NOMO-1 treated with dmso at 0.1 percent for 144 hours (cell line): ENCODE results near the gene ZGLP1.

Source experiments
- DNase-seq: peaks from one replicate; lab custom pipeline; 2025; ENCODE audit not compliant: unreplicated experiment; lab: John Stamatoyannopoulos, UW

The ZGLP1 gene

GRCh38 chr19:10279737-10280442 lies 29.7 kb downstream of the ZGLP1 start:
- DNase-seq: no peak

GRCh38 chr19:10278935-10279334 lies 30.7 kb downstream of the ZGLP1 start:
- no peak for DNase-seq

GRCh38 chr19:10277795-10278589 lies 31.6 kb downstream of the ZGLP1 start:
- no peak for DNase-seq

- no peak for DNase-seq
Measured at GRCh38 chr19:10274589-10274988, 35.0 kb downstream of the ZGLP1 start.

- no peak for DNase-seq
Measured at GRCh38 chr19:10271543-10272086, 38.0 kb downstream of the ZGLP1 start.

DNA sequence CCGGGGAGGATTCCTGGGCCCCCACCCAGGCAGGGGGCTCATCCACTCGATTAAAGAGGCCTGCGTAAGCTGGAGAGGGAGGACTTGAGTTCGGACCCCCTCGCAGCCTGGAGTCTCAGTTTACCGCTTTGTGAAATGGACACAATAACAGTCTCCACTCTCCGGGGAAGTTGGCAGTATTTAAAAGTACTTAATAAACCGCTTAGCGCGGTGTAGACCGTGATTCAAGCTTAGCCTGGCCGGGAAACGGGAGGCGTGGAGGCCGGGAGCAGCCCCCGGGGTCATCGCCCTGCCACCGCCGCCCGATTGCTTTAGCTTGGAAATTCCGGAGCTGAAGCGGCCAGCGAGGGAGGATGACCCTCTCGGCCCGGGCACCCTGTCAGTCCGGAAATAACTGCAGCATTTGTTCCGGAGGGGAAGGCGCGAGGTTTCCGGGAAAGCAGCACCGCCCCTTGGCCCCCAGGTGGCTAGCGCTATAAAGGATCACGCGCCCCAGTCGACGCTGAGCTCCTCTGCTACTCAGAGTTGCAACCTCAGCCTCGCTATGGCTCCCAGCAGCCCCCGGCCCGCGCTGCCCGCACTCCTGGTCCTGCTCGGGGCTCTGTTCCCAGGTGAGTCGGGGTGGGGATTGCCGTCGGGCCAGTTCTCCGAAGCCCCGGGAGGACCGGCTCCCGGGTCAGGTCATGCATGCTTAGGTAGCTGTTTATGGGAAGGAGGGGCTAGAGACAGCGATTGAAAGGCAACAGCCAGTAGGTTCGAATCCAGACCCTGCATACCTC lies 38.8 kb downstream of the ZGLP1 start, which contains the start of gene ICAM1:
TSS of gene ICAM1 (plus strand) at position 505 of the 779 bp plus-strand sequence. CDS start at position 545, 40 bp downstream.
- peak; percentile 31 for DNase-seq

DNA sequence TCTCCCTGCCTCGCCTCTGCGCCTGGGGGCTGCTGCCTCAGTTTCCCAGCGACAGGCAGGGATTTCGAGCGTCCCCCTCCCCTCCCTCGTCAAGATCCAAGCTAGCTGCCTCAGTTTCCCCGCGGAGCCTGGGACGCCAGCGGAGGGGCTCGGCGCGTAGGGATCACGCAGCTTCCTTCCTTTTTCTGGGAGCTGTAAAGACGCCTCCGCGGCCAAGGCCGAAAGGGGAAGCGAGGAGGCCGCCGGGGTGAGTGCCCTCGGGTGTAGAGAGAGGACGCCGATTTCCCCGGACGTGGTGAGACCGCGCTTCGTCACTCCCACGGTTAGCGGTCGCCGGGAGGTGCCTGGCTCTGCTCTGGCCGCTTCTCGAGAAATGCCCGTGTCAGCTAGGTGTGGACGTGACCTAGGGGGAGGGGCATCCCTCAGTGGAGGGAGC lies 39.4 kb downstream of the ZGLP1 start:
- peak; percentile 60 for DNase-seq

- peak; percentile 36 for DNase-seq
Measured at GRCh38 chr19:10269333-10270179, 40.1 kb downstream of the ZGLP1 start.

DNA sequence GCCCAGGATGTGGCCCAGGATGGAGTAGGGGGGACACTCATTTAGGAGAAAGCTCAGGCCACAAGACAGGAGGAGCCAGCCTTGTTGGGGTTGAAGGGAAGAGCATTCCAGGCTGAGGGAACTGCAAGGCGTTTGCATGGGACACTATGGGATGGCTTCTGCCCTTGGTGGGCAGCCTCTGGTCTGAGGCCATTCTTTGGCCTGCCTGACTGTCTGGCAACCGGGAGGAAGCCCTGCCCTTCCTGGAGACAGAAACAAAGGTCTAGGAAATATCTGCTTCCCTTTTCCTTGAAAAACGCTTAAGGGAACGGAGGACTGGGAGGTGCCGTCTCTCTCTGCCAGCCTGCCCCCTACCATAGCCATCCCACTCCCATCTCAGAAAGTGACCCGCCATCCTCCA lies 41.5 kb downstream of the ZGLP1 start:
- no peak for DNase-seq

DNA sequence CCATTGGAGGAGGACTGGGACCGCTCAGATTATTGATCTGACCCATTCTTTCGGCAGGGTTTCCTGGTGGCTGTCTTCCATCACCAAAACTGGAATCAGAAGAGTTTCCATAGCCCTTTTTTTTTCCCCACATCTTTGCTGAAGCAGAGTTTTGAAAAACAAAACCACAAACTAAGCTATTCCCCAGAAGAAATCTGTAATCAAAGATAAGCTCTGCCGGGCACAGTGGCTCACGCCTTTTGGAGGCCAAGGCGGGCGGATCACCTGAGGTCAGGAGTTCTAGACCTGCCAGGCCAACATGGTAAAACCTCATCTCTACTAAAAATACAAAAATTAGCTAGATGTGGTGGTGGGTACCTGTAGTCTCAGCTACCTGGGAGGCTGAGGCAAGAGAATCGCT lies 42.9 kb downstream of the ZGLP1 start:
- DNase-seq: no peak

GRCh38 chr19:10262771-10263170 lies 46.8 kb downstream of the ZGLP1 start:
- DNase-seq: no peak

GRCh38 chr19:10260141-10260584 lies 49.5 kb downstream of the ZGLP1 start:
- no peak for DNase-seq

DNA sequence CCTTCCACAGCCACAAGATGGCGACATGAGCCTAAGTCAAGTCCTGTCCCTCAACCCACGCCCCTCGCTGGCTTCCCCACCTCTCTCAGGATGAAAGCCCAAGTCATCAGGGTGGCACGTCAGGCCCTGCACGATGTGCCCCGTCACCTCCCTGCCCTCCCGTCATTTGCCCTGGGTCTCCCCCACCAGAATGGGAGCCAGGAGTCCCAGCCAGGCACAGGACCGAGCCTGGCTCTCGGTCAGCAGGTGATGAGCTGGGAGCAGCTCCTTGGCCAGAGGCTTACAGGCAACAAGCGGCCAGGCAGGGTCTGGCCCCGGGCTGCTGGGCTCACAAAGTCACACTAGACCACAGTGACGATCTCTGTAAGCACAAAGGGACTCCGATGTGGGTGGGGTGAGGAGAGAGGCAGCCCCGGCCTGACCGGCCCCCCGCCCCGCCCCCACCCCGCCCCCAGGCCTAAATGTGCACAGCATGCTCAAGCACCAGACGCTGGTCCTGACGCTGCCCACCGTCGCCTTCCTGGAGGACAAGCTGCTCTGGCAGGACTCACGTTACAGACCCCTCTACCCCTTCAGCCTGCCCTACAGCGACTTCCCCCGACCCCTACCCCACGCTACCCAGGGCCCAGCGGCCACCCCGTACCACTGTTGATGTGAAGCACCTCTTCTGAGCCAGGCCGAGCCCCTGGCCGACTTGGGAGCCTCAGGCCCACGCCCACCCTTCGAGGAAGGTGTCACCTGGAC lies 50.3 kb downstream of the ZGLP1 start:
- peak; percentile 62 for DNase-seq

DNA sequence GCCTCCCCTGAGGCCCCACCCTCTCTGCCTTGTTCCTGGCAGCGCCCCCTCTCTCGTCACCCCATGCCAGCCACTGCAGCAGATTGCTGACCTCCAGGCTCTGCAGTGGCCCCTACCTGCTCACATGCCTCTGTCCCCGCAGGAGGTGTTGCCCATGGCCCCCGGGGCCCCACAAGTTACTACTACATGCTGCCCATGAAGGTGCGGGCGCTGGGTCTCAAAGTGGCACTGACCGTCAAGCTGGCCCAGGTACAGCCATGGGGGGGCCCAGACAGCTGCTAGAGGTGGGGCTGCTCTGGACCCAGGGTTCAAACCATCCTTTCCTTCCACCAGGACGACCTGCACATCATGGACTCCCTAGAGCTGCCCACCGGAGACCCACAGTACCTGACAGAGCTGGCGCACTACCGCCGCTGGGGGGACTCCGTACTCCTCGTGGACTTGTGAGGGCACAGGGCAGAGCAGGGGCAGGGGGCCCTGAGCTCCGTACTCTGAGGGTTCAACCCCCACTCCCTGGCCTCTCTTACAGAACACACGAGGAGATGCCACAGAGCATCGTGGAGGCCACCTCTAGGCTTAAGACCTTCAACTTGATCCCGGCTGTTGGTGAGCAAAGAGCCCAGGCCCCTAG lies 51.4 kb downstream of the ZGLP1 start:
- no peak for DNase-seq

DNA sequence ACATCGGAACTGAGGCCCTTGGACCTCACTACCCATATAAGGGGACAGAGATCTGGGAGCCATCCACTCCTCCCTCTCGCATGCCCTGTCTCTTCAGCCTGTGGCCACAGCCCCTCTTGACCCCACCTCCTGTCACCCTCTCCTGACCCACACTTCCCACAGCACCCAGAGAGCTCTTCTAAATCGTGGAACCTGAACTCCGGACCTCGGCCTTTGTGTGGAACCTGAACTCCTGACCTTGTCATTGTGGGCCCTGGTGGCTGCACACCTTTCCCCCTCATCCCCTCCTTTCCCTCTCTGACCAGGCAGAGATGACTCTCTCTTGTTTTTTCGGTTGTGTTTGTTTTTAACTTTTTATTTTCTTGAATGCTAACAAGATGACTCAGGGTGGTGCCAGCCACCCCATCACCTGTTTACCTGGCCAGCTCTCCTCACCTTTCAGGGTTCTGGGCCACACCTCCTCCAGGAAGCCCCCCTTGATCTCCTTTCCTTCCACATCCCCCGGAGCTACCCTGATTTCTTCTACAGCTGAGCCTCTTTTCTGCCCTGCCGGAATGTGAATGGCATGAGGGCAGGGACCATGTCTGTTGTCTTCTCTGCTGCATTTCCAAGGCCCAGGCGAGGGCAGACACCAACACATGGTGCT lies 52.5 kb downstream of the ZGLP1 start:
- no peak for DNase-seq

DNA sequence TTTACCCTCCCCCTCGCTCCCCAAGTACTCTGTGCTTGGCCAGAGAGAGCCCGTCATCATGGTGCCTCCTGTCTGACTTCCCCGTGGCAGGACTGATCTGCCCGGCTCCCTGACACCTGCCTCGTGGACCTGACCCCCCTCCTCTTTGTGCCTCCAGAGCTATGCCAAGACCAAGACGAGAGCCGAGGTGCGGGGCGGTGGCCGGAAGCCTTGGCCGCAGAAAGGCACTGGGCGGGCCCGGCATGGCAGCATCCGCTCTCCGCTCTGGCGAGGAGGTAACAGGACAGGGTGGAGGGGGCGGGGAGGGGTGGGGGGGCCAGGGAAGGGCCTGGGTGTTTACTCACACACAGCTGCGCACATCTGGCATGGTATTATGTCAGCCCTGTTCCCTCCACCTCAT lies 53.1 kb downstream of the ZGLP1 start:
- DNase-seq: no peak

DNA sequence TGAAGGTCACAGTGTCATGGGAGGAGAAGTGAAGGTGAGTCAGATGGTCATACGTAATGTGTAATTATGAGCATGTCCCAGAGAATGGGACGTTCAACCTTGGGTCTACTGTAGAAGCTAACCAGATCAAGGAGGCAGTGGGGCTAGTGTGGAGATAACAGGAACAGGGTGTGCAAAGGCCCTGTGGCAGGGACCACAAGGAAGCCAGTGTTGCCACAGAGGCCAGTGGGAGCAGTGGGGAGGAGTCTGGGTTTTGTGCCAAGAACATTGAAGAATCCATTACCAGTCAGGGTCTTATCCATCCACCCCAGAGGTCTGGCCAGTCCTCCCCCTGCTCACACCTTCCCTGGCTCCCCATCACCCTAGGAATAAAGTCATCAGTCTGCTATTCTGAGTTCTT lies 54.3 kb downstream of the ZGLP1 start:
- DNase-seq: no peak
